Suprapubic skin (tissue), 4 donors: ENCODE results near the gene NKX2-3.

Source experiments
- EP300 ChIP-seq: sonication (generic); formaldehyde crosslinking; IDR thresholded peaks from one replicate; pipeline ENCODE4 v1.6.1; 2017; ENCODE audit warnings: antibody characterized with exemption
- POLR2A ChIP-seq, 2 donors: fragments of 450-650 bp; IDR thresholded peaks; one replicate each; pipeline ENCODE4 v1.6.1; 2017; ENCODE audit warnings: antibody characterized with exemption in 2 of 2, mild to moderate bottlenecking in 2 of 2, moderate library complexity in 2 of 2
- POLR2AphosphoS5 ChIP-seq, 3 donors: sonication (generic); formaldehyde crosslinking; IDR thresholded peaks; one replicate each; pipeline ENCODE4 v1.6.1; 2017; ENCODE audit warnings: antibody characterized with exemption in 3 of 3
- TF ChIP-seq, protein P1 (sequence below), 2 donors: fragments of 200-600 bp in 1 of 2; fragments of 450-650 bp in 1 of 2; sonication (generic) in 1 of 2; IDR thresholded peaks; one replicate each; pipeline ENCODE4 v1.5.1; 2016 to 2019; ENCODE audit warnings: antibody characterized with exemption in 2 of 2, mild to moderate bottlenecking in 1 of 2, moderate library complexity in 1 of 2

DNA sequence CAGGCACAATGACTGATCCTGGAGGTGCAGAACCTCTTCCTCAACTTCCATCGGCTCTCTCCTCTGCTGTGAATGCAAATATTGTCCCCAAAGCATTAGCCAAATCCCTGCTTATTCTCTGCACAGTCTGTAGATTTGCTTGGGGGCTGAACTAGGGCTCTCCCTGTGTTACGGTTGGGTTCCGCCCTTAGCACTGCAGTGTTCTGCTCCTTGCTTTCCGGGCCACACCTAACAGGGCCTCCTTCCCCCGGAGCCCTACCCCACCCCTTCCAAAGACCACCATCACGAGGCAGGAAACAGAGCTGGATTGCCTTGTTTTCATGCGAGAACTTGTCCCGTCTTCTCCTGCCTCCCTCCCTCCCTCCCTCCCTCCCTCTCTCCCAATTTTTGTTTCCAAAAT, 50.9 kb downstream of the NKX2-3 start:
- TF ChIP-seq, protein P1, sequence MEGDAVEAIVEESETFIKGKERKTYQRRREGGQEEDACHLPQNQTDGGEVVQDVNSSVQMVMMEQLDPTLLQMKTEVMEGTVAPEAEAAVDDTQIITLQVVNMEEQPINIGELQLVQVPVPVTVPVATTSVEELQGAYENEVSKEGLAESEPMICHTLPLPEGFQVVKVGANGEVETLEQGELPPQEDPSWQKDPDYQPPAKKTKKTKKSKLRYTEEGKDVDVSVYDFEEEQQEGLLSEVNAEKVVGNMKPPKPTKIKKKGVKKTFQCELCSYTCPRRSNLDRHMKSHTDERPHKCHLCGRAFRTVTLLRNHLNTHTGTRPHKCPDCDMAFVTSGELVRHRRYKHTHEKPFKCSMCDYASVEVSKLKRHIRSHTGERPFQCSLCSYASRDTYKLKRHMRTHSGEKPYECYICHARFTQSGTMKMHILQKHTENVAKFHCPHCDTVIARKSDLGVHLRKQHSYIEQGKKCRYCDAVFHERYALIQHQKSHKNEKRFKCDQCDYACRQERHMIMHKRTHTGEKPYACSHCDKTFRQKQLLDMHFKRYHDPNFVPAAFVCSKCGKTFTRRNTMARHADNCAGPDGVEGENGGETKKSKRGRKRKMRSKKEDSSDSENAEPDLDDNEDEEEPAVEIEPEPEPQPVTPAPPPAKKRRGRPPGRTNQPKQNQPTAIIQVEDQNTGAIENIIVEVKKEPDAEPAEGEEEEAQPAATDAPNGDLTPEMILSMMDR (IDR thresholded peaks at IDR 0.05): no peak
- TF ChIP-seq POLR2A (IDR thresholded peaks at IDR 0.05): no peak
- no peak for TF ChIP-seq POLR2AphosphoS5 (IDR thresholded peaks at IDR 0.05)
- TF ChIP-seq EP300: no peak
